Mesenteric fat pad (tissue), 1 donor: ENCODE results near the gene FHIP1B. TPM values are rescaled to one million over a fixed set of nuclear protein-coding genes. Genes with fewer than 3 reads are reported as not detected.

ENCODE experiments used
- DNase-seq: peaks from one replicate; pipeline ENCODE4 v3.0.0-alpha.2; 2020; ENCODE audit warnings: low spot score
- total RNA-seq: library from RNA; stranded (reverse); fragmentation: NEBNext Ultra II Directional; extraction: Animal tissue kit (Norgen Biotek cat#: 25700); gene quantifications from one replicate; pipeline ENCODE4 v1.2.1, GENCODE V29; 2021
- donor health status: DM: yes; HTN: yes; CAD: no.

Gene FHIP1B
- total RNA-seq, 1 donor from 2014 or later = 23.2 TPM

- no peak for DNase-seq
These were observed 5.7 kb upstream of the FHIP1B start for GRCh38 chr11:6240139-6240538.

GRCh38 chr11:6238902-6239301 lies 4.5 kb upstream of the FHIP1B start, which contains the start of gene CNGA4:
CNGA4 (plus strand) TSS chr11:6239089; CDS start chr11:6239207, 118 bp downstream.
- no peak for DNase-seq

GRCh38 chr11:6237761-6238302 lies 3.4 kb upstream of the FHIP1B start:
- no peak for DNase-seq

GRCh38 chr11:6237266-6237665 lies 2.8 kb upstream of the FHIP1B start:
- DNase-seq = no peak

- no peak for DNase-seq
These were observed 451 bp downstream of the FHIP1B start for GRCh38 chr11:6233984-6234386.

- no peak for DNase-seq
These were observed 1.5 kb downstream of the FHIP1B start for GRCh38 chr11:6232899-6233298.

GRCh38 chr11:6229911-6230310 lies 4.5 kb downstream of the FHIP1B start:
- no peak for DNase-seq

- no peak for DNase-seq
These were observed 5.9 kb downstream of the FHIP1B start for GRCh38 chr11:6228520-6228919.

GRCh38 chr11:6225896-6226295 lies 8.5 kb downstream of the FHIP1B start:
- no peak for DNase-seq

- no peak for DNase-seq
These were observed 9.4 kb downstream of the FHIP1B start for GRCh38 chr11:6225024-6225423.

- no peak for DNase-seq
These were observed 10.0 kb downstream of the FHIP1B start for GRCh38 chr11:6224421-6224820.

- no peak for DNase-seq
These were observed 10.6 kb downstream of the FHIP1B start for GRCh38 chr11:6223854-6224253.

GRCh38 chr11:6219359-6219758 lies 15.1 kb downstream of the FHIP1B start:
- no peak for DNase-seq

GRCh38 chr11:6217722-6218121 lies 16.7 kb downstream of the FHIP1B start:
- DNase-seq = no peak

- no peak for DNase-seq
These were observed 17.9 kb downstream of the FHIP1B start for GRCh38 chr11:6216501-6216900.

GRCh38 chr11:6214530-6214929 lies 19.9 kb downstream of the FHIP1B start:
- DNase-seq = no peak

GRCh38 chr11:6210274-6210955 lies 24.0 kb downstream of the FHIP1B start:
- no peak for DNase-seq

- DNase-seq = no peak
These were observed 24.6 kb downstream of the FHIP1B start for GRCh38 chr11:6209801-6210200.

- DNase-seq = no peak
These were observed 27.8 kb downstream of the FHIP1B start for GRCh38 chr11:6206456-6207180.

GRCh38 chr11:6205366-6205765 lies 29.1 kb downstream of the FHIP1B start, which contains the start of gene C11orf42:
C11orf42 (plus strand) TSS chr11:6205557; CDS start chr11:6205616, 59 bp downstream.
- no peak for DNase-seq

GRCh38 chr11:6204706-6205105 lies 29.7 kb downstream of the FHIP1B start:
- no peak for DNase-seq

- no peak for DNase-seq
These were observed 31.1 kb downstream of the FHIP1B start for GRCh38 chr11:6203327-6203726.
